Mesenchymal stem cell (in vitro differentiated cells and primary cell): Measurements from ENCODE around the gene HMGN1.
"Not testable (repeated sequence)": the region's sequence is repeated elsewhere in the genome, so short reads cannot be mapped to it uniquely, and the experiment has no call there.

Experiments
- DNase-seq: peaks from one replicate; pipeline ENCODE4 v3.0.0-alpha.2; 2013
- H2AFZ ChIP-seq: one replicate; pipeline ENCODE4 v1.6.1; 2013; ENCODE audit warnings: low read depth, mild to moderate bottlenecking, control low read depth, inconsistent platforms, low read length, moderate library complexity
- H2AK5ac ChIP-seq: 2 replicates; pipeline ENCODE4 v1.6.1; 2013; ENCODE audit warnings: low read length, moderate library complexity, mild to moderate bottlenecking, inconsistent platforms; ENCODE audit not compliant: severe bottlenecking
- H2BK120ac ChIP-seq: one replicate; pipeline ENCODE4 v1.6.1; 2013; ENCODE audit warnings: low read depth, mild to moderate bottlenecking, inconsistent platforms, low read length, moderate library complexity
- H2BK12ac ChIP-seq, 2 experiments: one replicate each; pipeline ENCODE4 v1.6.1; 2013; ENCODE audit warnings: inconsistent platforms in 2 of 2, low read length in 2 of 2, mild to moderate bottlenecking in 2 of 2, moderate library complexity in 2 of 2, control low read depth in 1 of 2
- H2BK15ac ChIP-seq: one replicate; pipeline ENCODE4 v1.6.1; 2013; ENCODE audit warnings: mild to moderate bottlenecking, low read depth, inconsistent platforms; ENCODE audit not compliant: poor library complexity, severe bottlenecking
- H2BK5ac ChIP-seq: 2 replicates; pipeline ENCODE4 v1.6.1; 2013; ENCODE audit warnings: low read depth, mild to moderate bottlenecking, low read length, control low read depth, inconsistent platforms; ENCODE audit not compliant: poor library complexity, severe bottlenecking
- H3K14ac ChIP-seq, 2 experiments: one replicate each; pipeline ENCODE4 v1.6.1; 2013; ENCODE audit warnings: inconsistent platforms in 2 of 2, low read length in 2 of 2, control low read depth in 1 of 2, mild to moderate bottlenecking in 1 of 2, moderate library complexity in 1 of 2
- H3K18ac ChIP-seq, 2 experiments: one replicate each; pipeline ENCODE4 v1.6.1; 2013; ENCODE audit warnings: inconsistent platforms in 2 of 2, low read length in 2 of 2, control low read depth in 1 of 2, low read depth in 1 of 2, mild to moderate bottlenecking in 1 of 2
- H3K23ac ChIP-seq, 2 experiments: one replicate each; pipeline ENCODE4 v1.6.1; 2013; ENCODE audit warnings: inconsistent platforms in 2 of 2, low read length in 2 of 2, mild to moderate bottlenecking in 2 of 2, moderate library complexity in 2 of 2, control low read depth in 1 of 2
- H3K27ac ChIP-seq: 2 replicates; pipeline ENCODE4 v1.5.1; 2013; ENCODE audit warnings: mild to moderate bottlenecking, moderate library complexity, low read length, control low read depth, inconsistent platforms; ENCODE audit not compliant: poor library complexity, severe bottlenecking
- H3K27me3 ChIP-seq, 2 experiments: 2 replicates each; pipeline versions ENCODE4 v1.6.1 to v1.7.0; 2013; ENCODE audit warnings: low read length in 2 of 2, mild to moderate bottlenecking in 2 of 2, moderate library complexity in 2 of 2, control low read depth in 1 of 2, inconsistent platforms in 1 of 2; ENCODE audit not compliant: control insufficient read depth in 1 of 2, insufficient read depth in 1 of 2
- H3K36me3 ChIP-seq, 2 experiments: 2 replicates each; pipeline versions ENCODE4 v1.6.1 to v1.7.0; 2013; ENCODE audit warnings: low read length in 2 of 2, control low read depth in 1 of 2, inconsistent platforms in 1 of 2, low read depth in 1 of 2, mild to moderate bottlenecking in 1 of 2; ENCODE audit not compliant: insufficient read depth in 2 of 2, control insufficient read depth in 1 of 2
- H3K4ac ChIP-seq, 2 experiments: one replicate each; pipeline ENCODE4 v1.6.1; 2013; ENCODE audit warnings: inconsistent platforms in 2 of 2, low read length in 2 of 2, mild to moderate bottlenecking in 2 of 2, moderate library complexity in 2 of 2, control low read depth in 1 of 2, low read depth in 1 of 2
- H3K4me1 ChIP-seq: 2 replicates; pipeline ENCODE4 v1.6.1; 2013; ENCODE audit warnings: low read depth, low read length, control low read depth; ENCODE audit not compliant: control insufficient read depth, insufficient read depth
- H3K4me2 ChIP-seq: 2 replicates; pipeline ENCODE4 v1.6.1; 2013; ENCODE audit warnings: low read length, mild to moderate bottlenecking, inconsistent platforms; ENCODE audit not compliant: poor library complexity, severe bottlenecking
- H3K4me3 ChIP-seq, 2 experiments: 2 replicates each; pipeline versions ENCODE4 v1.5.1 to v1.7.0; 2013; ENCODE audit warnings: low read length in 2 of 2, mild to moderate bottlenecking in 2 of 2, control low read depth in 1 of 2, low read depth in 1 of 2; ENCODE audit not compliant: insufficient read depth in 1 of 2
- H3K79me1 ChIP-seq: replicated peaks from 2 replicates; pipeline ENCODE4 v1.6.1; 2013; ENCODE audit warnings: mild to moderate bottlenecking, control low read depth, low read length, inconsistent platforms; ENCODE audit not compliant: poor library complexity, severe bottlenecking
- H3K9ac ChIP-seq: 2 replicates; pipeline ENCODE4 v1.7.0; 2013; ENCODE audit warnings: mild to moderate bottlenecking, low read length, moderate library complexity
- H3K9me3 ChIP-seq: 2 replicates; pipeline ENCODE4 v1.7.0; 2013; ENCODE audit warnings: mild to moderate bottlenecking, low read length; ENCODE audit not compliant: control insufficient read depth
- H4K8ac ChIP-seq: one replicate; pipeline ENCODE4 v1.6.1; 2013; ENCODE audit warnings: inconsistent platforms, mild to moderate bottlenecking, low read length, moderate library complexity
- H4K91ac ChIP-seq: one replicate; pipeline ENCODE4 v1.6.1; 2013; ENCODE audit warnings: mild to moderate bottlenecking, low read length, inconsistent platforms
- WGBS: methylation state at CpG from one replicate; pipeline ENCODE4 v1.1.7; 2013; ENCODE audit warnings: mixed read lengths; 5-methylcytosine and 5-hydroxymethylcytosine counted together

HMGN1 gene

DNA sequence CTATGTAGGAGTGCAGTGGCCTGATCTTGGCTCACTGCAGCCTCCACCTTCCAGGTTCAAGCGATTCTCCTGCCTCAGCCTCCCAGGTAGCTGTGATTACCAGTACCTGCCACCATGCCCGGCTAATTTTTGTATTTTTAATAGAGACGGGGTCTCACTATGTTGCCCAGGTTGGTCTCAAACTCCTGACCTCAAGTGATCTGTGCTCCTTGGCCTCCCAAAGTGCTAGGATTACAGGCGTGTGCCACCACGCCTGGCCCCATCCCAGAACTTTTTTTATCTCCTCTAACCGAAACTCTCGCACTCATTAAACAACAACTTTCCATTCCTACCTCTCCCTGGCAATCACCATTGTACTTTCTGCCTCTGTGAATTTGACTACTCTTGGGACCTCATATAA, 33.2 kb upstream of the HMGN1 start:
- H3K4me2 ChIP-seq, H2AK5ac ChIP-seq, H4K8ac ChIP-seq, H2BK120ac ChIP-seq, H3K4me3 ChIP-seq, H3K14ac ChIP-seq, H2AFZ ChIP-seq, H3K27me3 ChIP-seq, H2BK12ac ChIP-seq, H2BK5ac ChIP-seq, H3K27ac ChIP-seq, H4K91ac ChIP-seq, DNase-seq, H3K23ac ChIP-seq, H3K9ac ChIP-seq, H2BK15ac ChIP-seq, H3K9me3 ChIP-seq, H3K4ac ChIP-seq, H3K18ac ChIP-seq: not testable (repeated sequence)
- H3K4me1 ChIP-seq = peaks cover 16% of the 10 kb centered on the region
- H3K79me1 ChIP-seq = peaks cover 24% of the 10 kb centered on the region
- 97% methylated on average over 7 of the region's 7 CpGs for WGBS
- H3K36me3 ChIP-seq = peaks cover 0 to 14% of the 10 kb centered on the region in 2 experiments

DNA sequence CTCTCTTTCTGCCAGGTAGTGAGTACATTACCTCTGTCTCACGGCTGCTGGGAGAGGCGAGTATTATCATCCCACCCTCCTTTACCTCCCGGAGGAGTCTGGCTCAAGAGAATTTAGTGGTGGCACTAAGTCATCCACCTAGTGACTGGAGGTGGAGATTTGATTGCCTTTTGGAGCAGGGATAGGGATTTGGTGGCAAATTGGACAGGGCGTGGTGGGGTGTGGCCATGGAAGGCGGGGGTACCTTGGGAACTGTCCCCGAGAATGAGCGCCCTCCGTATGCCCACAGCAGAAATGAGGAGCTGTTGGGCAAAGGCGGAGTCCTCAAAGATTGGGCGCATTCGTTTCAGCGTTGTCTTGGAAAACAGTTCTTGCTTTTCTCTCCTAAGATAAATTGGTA, 32.1 kb upstream of the HMGN1 start:
- peaks cover 16% of the 10 kb centered on the region for H3K79me1 ChIP-seq
- peak overlapping the region; percentile 98 for H3K9ac ChIP-seq
- H3K14ac ChIP-seq = peak overlapping the region in 1 of 2 experiments; percentile 83
- peaks cover 0 to 10% of the 10 kb centered on the region in 2 experiments for H3K36me3 ChIP-seq
- DNase-seq = peak; percentile 5
- H3K4me1 ChIP-seq = peaks cover 16% of the 10 kb centered on the region
- H3K27me3 ChIP-seq = peaks cover 0 to 4% of the 10 kb centered on the region in 2 experiments
- no peak overlapping the region for H4K91ac ChIP-seq
- peak overlapping the region in 1 of 2 experiments; percentile 15 for H2BK12ac ChIP-seq
- H2AFZ ChIP-seq = no peak overlapping the region
- H2BK120ac ChIP-seq = no peak overlapping the region
- H3K9me3 ChIP-seq = no peaks in the 10 kb centered on the region
- H2AK5ac ChIP-seq = no peak overlapping the region
- peak overlapping the region; percentile 98 for H3K4me2 ChIP-seq
- no peak overlapping the region for H3K18ac ChIP-seq
- no peak overlapping the region for H2BK15ac ChIP-seq
- no peak overlapping the region for H2BK5ac ChIP-seq
- no peak overlapping the region for H3K23ac ChIP-seq
- peak overlapping the region in 1 of 2 experiments; percentile 85 for H3K4ac ChIP-seq
- peak overlapping the region; percentile 71 to 96 for H3K4me3 ChIP-seq
- peak overlapping the region; percentile 87 for H3K27ac ChIP-seq
- peak overlapping the region; percentile 49 for H4K8ac ChIP-seq
- whole genome bisulfite sequencing = 58% methylated on average over 10 of the region's 12 CpGs

DNA sequence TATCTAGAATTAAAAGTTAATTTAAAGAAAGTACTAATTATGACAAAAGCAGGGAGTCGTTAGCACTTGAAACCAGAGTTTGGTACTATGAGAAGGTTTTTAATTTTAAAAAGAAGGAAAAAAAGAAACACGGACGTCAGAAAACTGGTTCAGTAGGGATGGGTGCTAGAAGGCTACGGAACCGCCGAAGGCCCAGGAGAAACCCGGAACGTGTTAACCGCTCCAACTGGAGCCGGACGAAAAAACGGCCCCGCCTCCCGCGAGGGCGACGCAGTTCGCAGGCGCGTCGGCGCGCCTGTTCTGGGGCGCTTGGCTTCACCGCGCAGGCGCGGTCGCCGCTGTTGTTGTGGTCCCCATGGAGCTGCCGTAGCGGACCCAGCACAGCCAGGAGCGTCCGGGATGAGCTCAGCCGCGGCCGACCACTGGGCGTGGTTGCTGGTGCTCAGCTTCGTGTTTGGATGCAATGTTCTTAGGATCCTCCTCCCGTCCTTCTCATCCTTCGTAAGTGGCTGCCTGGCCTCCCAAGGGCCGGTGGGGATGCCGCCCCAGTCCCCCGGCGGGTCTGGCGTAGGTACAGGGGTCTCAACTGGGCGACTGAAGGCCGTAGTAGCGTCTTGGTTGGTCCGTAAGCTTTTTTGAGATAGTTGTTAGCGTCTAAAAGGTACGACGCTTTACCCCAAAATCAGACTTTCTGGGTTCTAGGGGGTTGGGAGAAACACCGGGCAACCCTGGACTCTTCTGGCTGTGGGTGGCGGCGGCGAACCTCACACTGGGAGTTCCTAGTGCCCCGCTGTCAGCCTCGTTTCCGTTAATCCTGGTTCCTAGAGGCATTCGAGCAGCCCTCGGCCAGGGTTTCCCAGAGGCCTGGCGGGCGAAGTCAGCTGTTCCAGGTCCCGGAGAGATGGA, 31.4 kb upstream of the HMGN1 start:
- Histone ChIP-seq H2BK15ac (peak overlapping the region; percentile 82), H3K4me3 (peak overlapping the region; percentile 71 to 96), H3K9ac (peak overlapping the region; percentile 98), H3K36me3 (peaks cover 0 to 3% of the 10 kb centered on the region in 2 experiments), H3K79me1 (peaks cover 9% of the 10 kb centered on the region), H3K27ac (peak overlapping the region; percentile 87), H4K8ac (peak overlapping the region; percentile 45), H3K14ac (peak overlapping the region in 1 of 2 experiments; percentile 55), H2AK5ac (no peak overlapping the region), H3K4me2 (peak overlapping the region; percentile 98), H2BK12ac (peak overlapping the region in 1 of 2 experiments; percentile 18), H2AFZ (peak overlapping the region; percentile 43), H4K91ac (peak overlapping the region; percentile 7), H3K23ac (no peak overlapping the region), H3K18ac (peak overlapping the region; percentile 60 to 78), H2BK120ac (no peak overlapping the region), H3K4ac (peak overlapping the region; percentile 35 to 64), H3K4me1 (peaks cover 10% of the 10 kb centered on the region), H3K9me3 (no peaks in the 10 kb centered on the region), H2BK5ac (peak overlapping the region; percentile 3), H3K27me3 (peaks cover 0 to 8% of the 10 kb centered on the region in 2 experiments)
- 1% methylated on average over 57 of the region's 65 CpGs for WGBS
- peak; percentile 98 for DNase-seq

DNA sequence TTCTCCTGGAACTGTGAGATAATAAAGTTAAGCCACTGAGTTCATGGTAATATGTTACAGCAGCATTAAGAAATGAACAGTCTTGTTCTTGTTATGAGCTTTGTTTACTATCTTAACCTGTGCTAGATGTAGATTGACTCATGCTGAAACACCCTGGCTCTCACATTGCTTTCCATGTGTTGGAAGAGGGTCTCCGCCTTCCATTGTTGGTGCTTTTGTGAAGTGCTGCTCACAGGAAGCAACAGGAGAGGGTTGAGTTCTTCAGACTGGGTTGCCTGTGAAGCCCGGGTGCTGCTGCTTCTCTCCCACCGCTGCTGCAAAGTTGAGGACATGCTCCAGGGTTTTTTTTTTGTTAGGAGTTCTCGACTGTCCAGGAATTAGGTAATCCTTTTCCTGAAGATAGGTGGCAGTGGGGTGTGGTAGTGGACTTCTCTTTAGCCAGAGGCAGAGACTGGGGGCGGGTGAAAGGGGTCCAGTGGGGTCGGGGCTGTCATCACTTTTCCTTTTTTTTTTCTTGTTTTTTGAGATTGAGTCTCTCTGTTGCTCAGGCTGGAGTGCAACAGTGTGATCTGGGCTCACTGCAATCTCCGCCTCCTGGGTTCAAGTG, 28.7 kb upstream of the HMGN1 start:
- Histone ChIP-seq H3K18ac (no peak overlapping the region), H3K14ac (no peak overlapping the region), H3K4me3 (no peak overlapping the region), H3K9me3 (no peaks in the 10 kb centered on the region), H3K9ac (no peak overlapping the region), H4K91ac (no peak overlapping the region), H3K4me2 (no peak overlapping the region), H3K27ac (no peak overlapping the region), H3K4ac (no peak overlapping the region), H3K36me3 (no peaks in the 10 kb centered on the region), H2AFZ (no peak overlapping the region), H3K27me3 (peaks cover 0 to 8% of the 10 kb centered on the region in 2 experiments), H3K23ac (no peak overlapping the region), H3K79me1 (peaks cover 8% of the 10 kb centered on the region), H4K8ac (no peak overlapping the region), H3K4me1 (peaks cover 4% of the 10 kb centered on the region), H2AK5ac (no peak overlapping the region), H2BK120ac (no peak overlapping the region), H2BK15ac (no peak overlapping the region), H2BK5ac (no peak overlapping the region), H2BK12ac (no peak overlapping the region)
- 64% methylated on average over 7 of the region's 7 CpGs for WGBS
- no peak for DNase-seq
